Measurements from ENCODE around the gene EP300.

DNA sequence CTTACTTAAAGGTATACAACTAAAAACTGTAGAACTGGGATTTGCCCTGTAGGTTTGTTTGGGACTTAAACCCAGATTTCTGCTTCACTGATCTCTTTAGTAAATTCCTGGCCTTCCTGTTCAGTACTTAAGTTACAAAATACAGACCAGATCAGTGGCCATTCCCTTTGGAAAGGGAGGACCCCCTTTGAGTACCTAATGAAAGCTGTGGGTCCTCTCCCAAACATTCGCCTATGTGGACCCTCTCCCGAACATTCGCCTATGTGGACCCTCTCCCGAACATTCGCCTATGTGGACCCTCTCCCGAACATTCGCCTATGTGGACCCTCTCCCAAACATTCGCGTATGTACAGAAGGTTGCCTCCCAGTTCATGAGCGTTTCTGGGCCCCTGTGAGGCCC lies 123.0 kb downstream of the EP300 start:
- TF ChIP-seq, protein P1, sequence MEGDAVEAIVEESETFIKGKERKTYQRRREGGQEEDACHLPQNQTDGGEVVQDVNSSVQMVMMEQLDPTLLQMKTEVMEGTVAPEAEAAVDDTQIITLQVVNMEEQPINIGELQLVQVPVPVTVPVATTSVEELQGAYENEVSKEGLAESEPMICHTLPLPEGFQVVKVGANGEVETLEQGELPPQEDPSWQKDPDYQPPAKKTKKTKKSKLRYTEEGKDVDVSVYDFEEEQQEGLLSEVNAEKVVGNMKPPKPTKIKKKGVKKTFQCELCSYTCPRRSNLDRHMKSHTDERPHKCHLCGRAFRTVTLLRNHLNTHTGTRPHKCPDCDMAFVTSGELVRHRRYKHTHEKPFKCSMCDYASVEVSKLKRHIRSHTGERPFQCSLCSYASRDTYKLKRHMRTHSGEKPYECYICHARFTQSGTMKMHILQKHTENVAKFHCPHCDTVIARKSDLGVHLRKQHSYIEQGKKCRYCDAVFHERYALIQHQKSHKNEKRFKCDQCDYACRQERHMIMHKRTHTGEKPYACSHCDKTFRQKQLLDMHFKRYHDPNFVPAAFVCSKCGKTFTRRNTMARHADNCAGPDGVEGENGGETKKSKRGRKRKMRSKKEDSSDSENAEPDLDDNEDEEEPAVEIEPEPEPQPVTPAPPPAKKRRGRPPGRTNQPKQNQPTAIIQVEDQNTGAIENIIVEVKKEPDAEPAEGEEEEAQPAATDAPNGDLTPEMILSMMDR (IDR thresholded peaks at IDR 0.05 in 8 of 11, conservative IDR thresholded peaks at IDR 0.05 in 3 of 11) = no peak
- TF ChIP-seq POLR2A (IDR thresholded peaks at IDR 0.05) = no peak

Measured in spleen (tissue), 7 donors.